HepG2 (cell line): Measurements from ENCODE around the gene RPAP3.

ENCODE experiments used
- ARNT2 ChIP-seq: sonication (generic); formaldehyde crosslinking; IDR thresholded peaks from 2 replicates; pipeline ENCODE4 v1.8.0; 2022; ENCODE audit warnings: mild to moderate bottlenecking, low read depth, missing genetic modification reagents, moderate library complexity
- BRD4 ChIP-seq: sonication (generic); formaldehyde crosslinking; IDR thresholded peaks from 2 replicates; pipeline ENCODE4 v1.4.0; 2020; ENCODE audit warnings: missing genetic modification reagents
- PBX3 ChIP-seq: sonication (generic); formaldehyde crosslinking; IDR thresholded peaks from 2 replicates; pipeline ENCODE4 v1.8.1; 2023; ENCODE audit warnings: missing genetic modification reagents, inconsistent platforms, borderline replicate concordance

- TF ChIP-seq PBX3 (CRISPR knock-in tag), result no peak
- no peak; the same call in none of the 2 replicates for TF ChIP-seq BRD4 (CRISPR knock-in tag)
- peak; percentile 67; the same call in 1 of the 2 replicates for TF ChIP-seq ARNT2
These were observed at the start of gene RPAP3 for GRCh38 chr12:47705566-47706425.
